ENCODE data around the gene AP1B1. TPM values are rescaled to one million over a fixed set of nuclear protein-coding genes. Genes with fewer than 3 reads are reported as not detected.
A peak's percentile ranks its signal among the peaks of the same experiment; 100 is the strongest.

AP1B1 gene
- total and polyA plus RNA-seq, 2 donors: 33.0 to 33.2 TPM

GRCh38 chr22:29394931-29395581 is 6.7 kb upstream of the AP1B1 start:
- H3K9me3 ChIP-seq (ENCODE audit: control insufficient read depth in 2 of 2, insufficient read depth in 1 of 2, low read length in 1 of 2): no peaks in the 10 kb centered on the region
- peak in 6 of 9 donors; percentile 50 to 86 (median 66) for DNase-seq (ENCODE audit: low read depth in 6 of 9, low spot score in 9 of 9)
- H3K4me3 ChIP-seq (ENCODE audit: low read length in 2 of 2): no peak overlapping the region
- H3K27ac ChIP-seq (ENCODE audit: low read depth in 1 of 2, low read length in 1 of 2): no peak overlapping the region
- H3K36me3 ChIP-seq (ENCODE audit: control insufficient read depth in 2 of 2, insufficient read depth in 2 of 2, low read length in 1 of 2): no peaks in the 10 kb centered on the region
- H3K4me1 ChIP-seq (ENCODE audit: control insufficient read depth in 2 of 2, insufficient read depth in 2 of 2, low read length in 2 of 2): no peaks in the 10 kb centered on the region
- H3K27me3 ChIP-seq (ENCODE audit: control insufficient read depth in 2 of 2, insufficient read depth in 1 of 2, low read length in 1 of 2): no peaks in the 10 kb centered on the region
- 25% methylated on average over 10 of the region's 10 CpGs for WGBS

GRCh38 chr22:29393019-29393608 is 4.7 kb upstream of the AP1B1 start:
- no peaks in the 10 kb centered on the region for H3K27me3 ChIP-seq (ENCODE audit: control insufficient read depth in 2 of 2, insufficient read depth in 1 of 2, low read length in 1 of 2)
- 52% methylated on average over 2 of the region's 2 CpGs for WGBS
- no peak overlapping the region for H3K27ac ChIP-seq (ENCODE audit: low read depth in 1 of 2, low read length in 1 of 2)
- H3K4me1 ChIP-seq (ENCODE audit: control insufficient read depth in 2 of 2, insufficient read depth in 2 of 2, low read length in 2 of 2): peaks cover 4 to 6% of the 10 kb centered on the region in 2 donors
- DNase-seq (ENCODE audit: low read depth in 6 of 9, low spot score in 9 of 9): no peak
- H3K4me3 ChIP-seq (ENCODE audit: low read length in 2 of 2): no peak overlapping the region
- peaks cover 0 to 2% of the 10 kb centered on the region in 2 donors for H3K9me3 ChIP-seq (ENCODE audit: control insufficient read depth in 2 of 2, insufficient read depth in 1 of 2, low read length in 1 of 2)
- no peaks in the 10 kb centered on the region for H3K36me3 ChIP-seq (ENCODE audit: control insufficient read depth in 2 of 2, insufficient read depth in 2 of 2, low read length in 1 of 2)

DNA sequence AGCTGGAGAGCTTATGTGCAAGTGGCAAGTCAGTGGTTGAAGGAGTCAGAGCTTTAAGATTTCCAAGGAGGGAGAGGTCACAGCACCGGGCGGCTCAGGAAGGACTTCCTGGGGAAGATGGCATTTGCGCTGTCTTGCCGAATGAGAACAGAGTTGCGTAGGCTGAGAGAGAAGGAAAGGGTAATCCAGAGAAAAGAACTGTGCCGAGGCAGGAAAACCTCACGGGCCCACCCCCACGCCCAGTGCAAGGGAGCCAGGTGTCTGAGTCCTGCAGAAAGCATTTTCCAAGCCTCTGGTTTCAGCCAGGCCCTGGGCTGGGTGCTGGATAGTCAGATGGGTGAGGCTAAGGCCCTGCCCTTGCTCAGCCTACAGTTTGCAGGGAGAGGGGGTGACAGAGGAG is 3.2 kb upstream of the AP1B1 start:
- Histone ChIP-seq H3K9me3 (ENCODE audit: control insufficient read depth in 2 of 2, insufficient read depth in 1 of 2, low read length in 1 of 2) (peaks cover 0 to 3% of the 10 kb centered on the region in 2 donors), H3K27me3 (ENCODE audit: control insufficient read depth in 2 of 2, insufficient read depth in 1 of 2, low read length in 1 of 2) (no peaks in the 10 kb centered on the region), H3K36me3 (ENCODE audit: control insufficient read depth in 2 of 2, insufficient read depth in 2 of 2, low read length in 1 of 2) (no peaks in the 10 kb centered on the region), H3K4me1 (ENCODE audit: control insufficient read depth in 2 of 2, insufficient read depth in 2 of 2, low read length in 2 of 2) (peaks cover 8 to 18% of the 10 kb centered on the region in 2 donors), H3K4me3 (ENCODE audit: low read length in 2 of 2) (no peak overlapping the region), H3K27ac (ENCODE audit: low read depth in 1 of 2, low read length in 1 of 2) (no peak overlapping the region)
- WGBS: 95% methylated on average over 8 of the region's 8 CpGs
- DNase-seq (ENCODE audit: low read depth in 6 of 9, low spot score in 9 of 9): no peak

DNA sequence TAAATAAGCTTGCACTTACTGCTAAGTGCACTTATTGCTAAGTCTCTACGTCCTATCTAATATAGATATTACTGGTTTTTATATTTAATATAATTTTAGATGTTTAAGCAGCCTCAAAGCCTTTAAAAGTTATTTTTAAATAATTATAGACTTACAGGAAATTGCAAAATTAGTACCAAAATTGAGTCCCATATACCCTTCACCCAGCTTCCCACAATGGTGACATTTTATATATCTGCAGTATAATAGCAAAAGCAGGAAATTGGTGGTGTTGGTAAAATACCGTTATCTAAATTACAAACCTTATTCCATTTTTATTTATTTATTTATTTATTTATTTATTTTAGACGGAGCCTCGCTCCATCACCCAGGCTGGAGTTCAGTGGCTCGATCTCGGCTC is 1.9 kb upstream of the AP1B1 start:
- WGBS: 95% methylated on average over 6 of the region's 6 CpGs
- Histone ChIP-seq H3K9me3 (ENCODE audit: control insufficient read depth in 2 of 2, insufficient read depth in 1 of 2, low read length in 1 of 2) (peaks cover 0 to 3% of the 10 kb centered on the region in 2 donors), H3K4me3 (ENCODE audit: low read length in 2 of 2) (no peak overlapping the region), H3K4me1 (ENCODE audit: control insufficient read depth in 2 of 2, insufficient read depth in 2 of 2, low read length in 2 of 2) (peaks cover 8 to 28% of the 10 kb centered on the region in 2 donors), H3K36me3 (ENCODE audit: control insufficient read depth in 2 of 2, insufficient read depth in 2 of 2, low read length in 1 of 2) (peaks cover under 1% of the 10 kb centered on the region in 2 donors), H3K27me3 (ENCODE audit: control insufficient read depth in 2 of 2, insufficient read depth in 1 of 2, low read length in 1 of 2) (no peaks in the 10 kb centered on the region), H3K27ac (ENCODE audit: low read depth in 1 of 2, low read length in 1 of 2) (no peak overlapping the region)
- no peak for DNase-seq (ENCODE audit: low read depth in 6 of 9, low spot score in 9 of 9)

DNA sequence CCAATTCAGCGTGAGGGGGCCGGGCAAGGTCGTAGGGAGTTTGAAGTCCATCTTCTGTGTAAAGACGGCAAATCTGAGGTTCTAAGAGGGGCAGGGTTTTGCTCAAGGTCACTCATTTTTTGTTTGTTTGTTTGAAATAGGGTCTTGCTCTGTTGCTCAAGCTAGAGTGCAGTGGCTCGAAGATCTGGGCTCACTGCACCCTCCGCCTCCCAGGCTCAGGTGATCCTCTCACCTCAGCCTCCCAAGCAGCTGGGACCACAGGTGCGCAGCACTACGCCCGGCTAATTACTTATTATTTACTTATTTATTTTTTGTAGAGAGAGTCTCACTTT is 355 bp upstream of the AP1B1 start:
- H3K4me3 ChIP-seq (ENCODE audit: low read length in 2 of 2): peak overlapping the region; percentile 85
- no peaks in the 10 kb centered on the region for H3K27me3 ChIP-seq (ENCODE audit: control insufficient read depth in 2 of 2, insufficient read depth in 1 of 2, low read length in 1 of 2)
- peaks cover 6 to 11% of the 10 kb centered on the region in 2 donors for H3K36me3 ChIP-seq (ENCODE audit: control insufficient read depth in 2 of 2, insufficient read depth in 2 of 2, low read length in 1 of 2)
- H3K4me1 ChIP-seq (ENCODE audit: control insufficient read depth in 2 of 2, insufficient read depth in 2 of 2, low read length in 2 of 2): peaks cover 8 to 28% of the 10 kb centered on the region in 2 donors
- DNase-seq (ENCODE audit: low read depth in 6 of 9, low spot score in 9 of 9): no peak
- 31% methylated on average over 9 of the region's 9 CpGs for WGBS
- peaks cover 0 to 3% of the 10 kb centered on the region in 2 donors for H3K9me3 ChIP-seq (ENCODE audit: control insufficient read depth in 2 of 2, insufficient read depth in 1 of 2, low read length in 1 of 2)
- H3K27ac ChIP-seq (ENCODE audit: low read depth in 1 of 2, low read length in 1 of 2): peak overlapping the region; percentile 30 to 77

DNA sequence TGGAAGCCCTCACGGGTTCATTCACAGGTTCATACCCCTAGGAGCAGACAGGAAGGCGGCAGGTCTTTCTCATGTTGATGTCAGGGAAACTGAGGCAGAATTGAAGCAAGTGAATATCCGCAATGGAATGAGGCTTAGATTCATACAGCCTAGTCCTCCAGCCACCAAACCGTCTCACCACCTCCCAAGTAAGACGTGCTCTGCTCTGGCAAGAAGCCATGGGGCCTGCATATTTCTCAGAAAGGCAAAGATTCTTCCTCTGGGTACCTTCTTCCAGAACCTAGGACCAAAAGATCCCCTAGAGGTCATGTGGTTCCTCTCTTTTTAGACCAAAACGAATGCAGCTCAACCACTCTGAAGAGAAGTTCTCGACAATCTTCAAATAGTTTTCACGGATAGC is 1.7 kb downstream of the AP1B1 start:
- peaks cover 6 to 15% of the 10 kb centered on the region in 2 donors for H3K36me3 ChIP-seq (ENCODE audit: control insufficient read depth in 2 of 2, insufficient read depth in 2 of 2, low read length in 1 of 2)
- peaks cover 8 to 28% of the 10 kb centered on the region in 2 donors for H3K4me1 ChIP-seq (ENCODE audit: control insufficient read depth in 2 of 2, insufficient read depth in 2 of 2, low read length in 2 of 2)
- H3K27me3 ChIP-seq (ENCODE audit: control insufficient read depth in 2 of 2, insufficient read depth in 1 of 2, low read length in 1 of 2): no peaks in the 10 kb centered on the region
- no peak for DNase-seq (ENCODE audit: low read depth in 6 of 9, low spot score in 9 of 9)
- H3K4me3 ChIP-seq (ENCODE audit: low read length in 2 of 2): no peak overlapping the region
- 87% methylated on average over 8 of the region's 8 CpGs for WGBS
- peaks cover 0 to 3% of the 10 kb centered on the region in 2 donors for H3K9me3 ChIP-seq (ENCODE audit: control insufficient read depth in 2 of 2, insufficient read depth in 1 of 2, low read length in 1 of 2)
- H3K27ac ChIP-seq (ENCODE audit: low read depth in 1 of 2, low read length in 1 of 2): peak overlapping the region in 1 of 2 donors; percentile 4

GRCh38 chr22:29385748-29386147 is 2.6 kb downstream of the AP1B1 start:
- 47% methylated on average over 4 of the region's 4 CpGs for WGBS
- peak in 1 of 9 donors; percentile 23 for DNase-seq (ENCODE audit: low read depth in 6 of 9, low spot score in 9 of 9)
- Histone ChIP-seq H3K4me1 (ENCODE audit: control insufficient read depth in 2 of 2, insufficient read depth in 2 of 2, low read length in 2 of 2) (peaks cover 8 to 28% of the 10 kb centered on the region in 2 donors), H3K4me3 (ENCODE audit: low read length in 2 of 2) (no peak overlapping the region), H3K27ac (ENCODE audit: low read depth in 1 of 2, low read length in 1 of 2) (peak overlapping the region in 1 of 2 donors; percentile 56), H3K27me3 (ENCODE audit: control insufficient read depth in 2 of 2, insufficient read depth in 1 of 2, low read length in 1 of 2) (no peaks in the 10 kb centered on the region), H3K36me3 (ENCODE audit: control insufficient read depth in 2 of 2, insufficient read depth in 2 of 2, low read length in 1 of 2) (peaks cover 9 to 15% of the 10 kb centered on the region in 2 donors), H3K9me3 (ENCODE audit: control insufficient read depth in 2 of 2, insufficient read depth in 1 of 2, low read length in 1 of 2) (peaks cover 0 to 3% of the 10 kb centered on the region in 2 donors)

DNA sequence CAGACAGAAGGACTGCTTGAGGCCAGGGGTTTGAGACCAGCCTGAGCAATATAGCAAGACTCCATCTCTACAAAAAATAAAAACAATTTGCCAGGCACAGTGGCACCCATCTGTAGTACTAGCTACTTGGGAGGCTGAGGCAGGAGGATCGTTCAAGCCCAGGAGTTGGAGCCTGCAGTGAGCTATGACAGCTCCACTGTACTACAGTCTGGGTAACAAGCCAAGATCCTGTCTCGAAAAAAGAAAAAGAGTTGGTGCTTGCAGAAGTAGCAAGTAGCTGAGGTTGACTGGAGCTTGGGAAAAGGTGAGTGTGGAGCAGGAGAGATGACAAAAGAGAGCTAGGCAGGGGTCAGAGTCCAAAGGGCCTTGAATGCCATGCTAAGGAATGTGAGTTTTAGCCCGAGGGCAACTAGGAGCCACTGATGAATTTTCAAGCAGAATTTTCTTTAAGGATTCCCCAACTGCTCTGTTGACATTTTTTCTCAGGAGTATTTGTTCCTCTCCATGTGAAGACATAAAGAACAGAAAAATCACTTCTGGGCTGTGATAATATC is 3.1 kb downstream of the AP1B1 start:
- WGBS: 92% methylated on average over 3 of the region's 3 CpGs
- Histone ChIP-seq H3K4me3 (ENCODE audit: low read length in 2 of 2) (no peak overlapping the region), H3K27ac (ENCODE audit: low read depth in 1 of 2, low read length in 1 of 2) (peak overlapping the region in 1 of 2 donors; percentile 46), H3K9me3 (ENCODE audit: control insufficient read depth in 2 of 2, insufficient read depth in 1 of 2, low read length in 1 of 2) (peaks cover 0 to 3% of the 10 kb centered on the region in 2 donors), H3K4me1 (ENCODE audit: control insufficient read depth in 2 of 2, insufficient read depth in 2 of 2, low read length in 2 of 2) (peaks cover 8 to 28% of the 10 kb centered on the region in 2 donors), H3K27me3 (ENCODE audit: control insufficient read depth in 2 of 2, insufficient read depth in 1 of 2, low read length in 1 of 2) (no peaks in the 10 kb centered on the region), H3K36me3 (ENCODE audit: control insufficient read depth in 2 of 2, insufficient read depth in 2 of 2, low read length in 1 of 2) (peaks cover 10 to 15% of the 10 kb centered on the region in 2 donors)
- DNase-seq (ENCODE audit: low read depth in 6 of 9, low spot score in 9 of 9): no peak

DNA sequence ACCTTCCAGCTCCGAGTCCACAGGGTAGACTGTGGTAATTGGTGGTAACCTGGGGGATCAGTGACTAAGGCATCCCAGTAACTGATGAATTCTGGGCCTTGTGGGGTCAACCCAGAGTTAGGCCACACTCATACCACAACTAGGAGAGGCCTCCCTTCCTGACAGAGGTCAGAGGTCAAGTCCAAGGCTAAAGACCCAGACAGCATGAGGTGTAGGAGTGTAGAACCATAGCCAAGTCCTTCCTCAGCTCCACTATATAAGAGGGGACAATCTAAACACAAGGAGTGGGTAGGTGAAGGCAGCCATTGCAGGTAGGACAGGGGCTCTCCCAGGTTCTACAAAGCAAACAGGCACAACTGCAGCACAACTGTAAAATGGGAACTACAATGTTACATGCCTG is 4.6 kb downstream of the AP1B1 start:
- peaks cover 0 to 3% of the 10 kb centered on the region in 2 donors for H3K9me3 ChIP-seq (ENCODE audit: control insufficient read depth in 2 of 2, insufficient read depth in 1 of 2, low read length in 1 of 2)
- 95% methylated on average over 1 of the region's 1 CpG for WGBS
- H3K27ac ChIP-seq (ENCODE audit: low read depth in 1 of 2, low read length in 1 of 2): no peak overlapping the region
- H3K27me3 ChIP-seq (ENCODE audit: control insufficient read depth in 2 of 2, insufficient read depth in 1 of 2, low read length in 1 of 2): no peaks in the 10 kb centered on the region
- H3K36me3 ChIP-seq (ENCODE audit: control insufficient read depth in 2 of 2, insufficient read depth in 2 of 2, low read length in 1 of 2): peaks cover 10 to 24% of the 10 kb centered on the region in 2 donors
- no peak overlapping the region for H3K4me3 ChIP-seq (ENCODE audit: low read length in 2 of 2)
- peaks cover 4 to 23% of the 10 kb centered on the region in 2 donors for H3K4me1 ChIP-seq (ENCODE audit: control insufficient read depth in 2 of 2, insufficient read depth in 2 of 2, low read length in 2 of 2)
- no peak for DNase-seq (ENCODE audit: low read depth in 6 of 9, low spot score in 9 of 9)

All from thymus (tissue), 11 donors.